ENCODE data around the gene UBE4B. TPM values are rescaled to one million over a fixed set of nuclear protein-coding genes. Genes with fewer than 3 reads are reported as not detected.

Gene UBE4B
- total RNA-seq, 1 experiment from 2014 or later, result 40.3 TPM

DNA sequence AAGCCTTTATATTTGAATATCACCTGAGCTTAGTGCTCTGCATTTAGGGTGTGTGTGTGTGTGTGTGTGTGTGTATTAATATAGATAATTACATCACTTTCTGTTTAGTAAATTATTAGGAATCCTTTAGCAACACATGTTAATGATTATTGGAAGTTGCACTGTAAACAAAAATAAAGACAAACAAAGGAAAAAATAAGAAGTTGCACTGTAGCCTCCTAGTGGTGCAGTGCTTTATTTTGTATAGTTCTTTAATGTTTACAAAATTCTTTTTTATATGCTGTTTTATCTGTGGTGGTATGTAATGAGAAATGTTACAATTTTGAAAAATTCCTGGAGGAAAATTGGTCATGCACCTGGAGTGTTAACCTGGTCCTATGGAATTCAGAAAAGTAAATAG, 69.2 kb downstream of the UBE4B start:
- TF ChIP-seq, protein P1, sequence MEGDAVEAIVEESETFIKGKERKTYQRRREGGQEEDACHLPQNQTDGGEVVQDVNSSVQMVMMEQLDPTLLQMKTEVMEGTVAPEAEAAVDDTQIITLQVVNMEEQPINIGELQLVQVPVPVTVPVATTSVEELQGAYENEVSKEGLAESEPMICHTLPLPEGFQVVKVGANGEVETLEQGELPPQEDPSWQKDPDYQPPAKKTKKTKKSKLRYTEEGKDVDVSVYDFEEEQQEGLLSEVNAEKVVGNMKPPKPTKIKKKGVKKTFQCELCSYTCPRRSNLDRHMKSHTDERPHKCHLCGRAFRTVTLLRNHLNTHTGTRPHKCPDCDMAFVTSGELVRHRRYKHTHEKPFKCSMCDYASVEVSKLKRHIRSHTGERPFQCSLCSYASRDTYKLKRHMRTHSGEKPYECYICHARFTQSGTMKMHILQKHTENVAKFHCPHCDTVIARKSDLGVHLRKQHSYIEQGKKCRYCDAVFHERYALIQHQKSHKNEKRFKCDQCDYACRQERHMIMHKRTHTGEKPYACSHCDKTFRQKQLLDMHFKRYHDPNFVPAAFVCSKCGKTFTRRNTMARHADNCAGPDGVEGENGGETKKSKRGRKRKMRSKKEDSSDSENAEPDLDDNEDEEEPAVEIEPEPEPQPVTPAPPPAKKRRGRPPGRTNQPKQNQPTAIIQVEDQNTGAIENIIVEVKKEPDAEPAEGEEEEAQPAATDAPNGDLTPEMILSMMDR (IDR thresholded peaks at IDR 0.05; ENCODE audit: insufficient read depth in 1 of 2, low read depth in 1 of 2, low read length in 1 of 2, severe bottlenecking in 1 of 2, unreplicated experiment in 1 of 2), result no peak
- Histone ChIP-seq H3K9me3 (no peaks in the 10 kb centered on the region), H3K27me3 (replicated peaks; ENCODE audit: control insufficient read depth, insufficient read depth, low read length) (no peaks in the 10 kb centered on the region), H3K4me3 (ENCODE audit: low read depth, low read length) (no peak overlapping the region), H3K4me1 (no peaks in the 10 kb centered on the region), H3K36me3 (ENCODE audit: control insufficient read depth, insufficient read depth, low read length) (no peaks in the 10 kb centered on the region)
- ChIA-PET CTCF (interaction anchor here (0.6 kb wide), 1 partner anchor 211 kb away, joined by 3 read pairs; no protein-coding TSS in a partner anchor), POLR2A (no interaction called here)
- Mint-ChIP-seq H3K9me3 (ENCODE audit: unreplicated experiment) (no peaks in the 10 kb centered on the region), H3K4me1 (ENCODE audit: low read depth, unreplicated experiment) (no peaks in the 10 kb centered on the region), H3K27me3 (ENCODE audit: insufficient read depth, unreplicated experiment) (no peaks in the 10 kb centered on the region), H3K27ac (ENCODE audit: unreplicated experiment) (no peak overlapping the region), H3K36me3 (ENCODE audit: insufficient read depth, unreplicated experiment) (peaks cover 24% of the 10 kb centered on the region), H3K4me3 (ENCODE audit: unreplicated experiment) (no peak overlapping the region)
- intact Hi-C loops (cut with micrococcal nuclease; ENCODE audit: unreplicated experiment), result no loop called here
- DNase-seq, result no peak
- BruUV-seq (replicated peaks), result no TSS peak

DNA sequence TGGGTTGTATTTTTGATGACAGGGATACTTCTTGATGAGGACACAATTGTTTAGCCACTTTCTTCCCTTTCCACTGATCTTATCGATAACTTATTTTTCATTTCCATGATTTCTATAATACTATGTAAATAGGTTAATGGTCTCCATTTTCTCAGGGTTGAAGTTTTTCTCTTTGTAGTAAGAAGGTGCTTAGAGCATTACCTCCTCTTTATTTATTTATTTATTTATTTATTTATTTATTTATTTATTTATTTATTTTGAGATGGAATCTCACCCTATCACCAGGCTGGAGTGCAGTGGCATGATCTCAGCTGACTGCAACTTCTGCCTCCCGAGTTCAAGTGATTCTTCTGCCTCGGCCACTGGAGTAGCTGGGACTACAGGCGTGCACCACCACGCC, 70.4 kb downstream of the UBE4B start:
- DNase-seq, result no peak
- Histone ChIP-seq H3K9me3 (no peaks in the 10 kb centered on the region), H3K4me3 (ENCODE audit: low read depth, low read length) (no peak overlapping the region), H3K36me3 (ENCODE audit: control insufficient read depth, insufficient read depth, low read length) (no peaks in the 10 kb centered on the region), H3K27me3 (replicated peaks; ENCODE audit: control insufficient read depth, insufficient read depth, low read length) (no peaks in the 10 kb centered on the region), H3K4me1 (no peaks in the 10 kb centered on the region)
- H3K4me3 Mint-ChIP-seq (ENCODE audit: unreplicated experiment), result no peak overlapping the region
- H3K36me3 Mint-ChIP-seq (ENCODE audit: insufficient read depth, unreplicated experiment), result peaks cover 29% of the 10 kb centered on the region
- TF ChIP-seq, protein P1 (IDR thresholded peaks at IDR 0.05; ENCODE audit: insufficient read depth in 1 of 2, low read depth in 1 of 2, low read length in 1 of 2, severe bottlenecking in 1 of 2, unreplicated experiment in 1 of 2), result no peak
- ChIA-PET CTCF (no interaction called here), POLR2A (no interaction called here)
- H3K27ac Mint-ChIP-seq (ENCODE audit: unreplicated experiment), result no peak overlapping the region
- no TSS peak for BruUV-seq (replicated peaks)
- no peaks in the 10 kb centered on the region for H3K9me3 Mint-ChIP-seq (ENCODE audit: unreplicated experiment)
- intact Hi-C loops (cut with micrococcal nuclease; ENCODE audit: unreplicated experiment), result no loop called here
- H3K27me3 Mint-ChIP-seq (ENCODE audit: insufficient read depth, unreplicated experiment), result no peaks in the 10 kb centered on the region
- no peaks in the 10 kb centered on the region for H3K4me1 Mint-ChIP-seq (ENCODE audit: low read depth, unreplicated experiment)

- no peak for DNase-seq
- ChIA-PET CTCF (no interaction called here), POLR2A (no interaction called here)
- Mint-ChIP-seq H3K9me3 (ENCODE audit: unreplicated experiment) (no peaks in the 10 kb centered on the region), H3K27ac (ENCODE audit: unreplicated experiment) (no peak overlapping the region), H3K27me3 (ENCODE audit: insufficient read depth, unreplicated experiment) (no peaks in the 10 kb centered on the region), H3K36me3 (ENCODE audit: insufficient read depth, unreplicated experiment) (peaks cover 34% of the 10 kb centered on the region), H3K4me1 (ENCODE audit: low read depth, unreplicated experiment) (no peaks in the 10 kb centered on the region), H3K4me3 (ENCODE audit: unreplicated experiment) (no peak overlapping the region)
- no TSS peak for BruUV-seq (replicated peaks)
- no peaks in the 10 kb centered on the region for H3K4me1 ChIP-seq
- H3K9me3 ChIP-seq, result no peaks in the 10 kb centered on the region
- no peak overlapping the region for H3K4me3 ChIP-seq (ENCODE audit: low read depth, low read length)
- TF ChIP-seq, protein P1 (IDR thresholded peaks at IDR 0.05; ENCODE audit: insufficient read depth in 1 of 2, low read depth in 1 of 2, low read length in 1 of 2, severe bottlenecking in 1 of 2, unreplicated experiment in 1 of 2), result no peak
- no peaks in the 10 kb centered on the region for H3K27me3 ChIP-seq (replicated peaks; ENCODE audit: control insufficient read depth, insufficient read depth, low read length)
- no peaks in the 10 kb centered on the region for H3K36me3 ChIP-seq (ENCODE audit: control insufficient read depth, insufficient read depth, low read length)
- intact Hi-C loops (cut with micrococcal nuclease; ENCODE audit: unreplicated experiment), result no loop called here
Observed at GRCh38 chr1:10104834-10105233, 72.1 kb downstream of the UBE4B start.

Measured in Caco-2 (cell line).